Thyroid gland (tissue), 4 donors: Measurements from ENCODE around the gene OSR1. TPM values are rescaled to one million over a fixed set of nuclear protein-coding genes. Genes with fewer than 3 reads are reported as not detected.

Experiments used
- DNase-seq, 2 donors: peaks; one replicate each; pipeline ENCODE4 v3.0.0-alpha.2; 2019
- H3K27ac ChIP-seq, 3 donors: fragments of 200-600 bp; sonication (generic); 1 replicate in 2 of 3; 2 replicates in 1 of 3; pipeline ENCODE4 v1.5.1; 2016 to 2019; ENCODE audit warnings: mild to moderate bottlenecking in 1 of 3, moderate library complexity in 1 of 3
- H3K27me3 ChIP-seq: fragments of 200-600 bp; sonication (generic); one replicate; pipeline ENCODE4 v1.5.1; 2019
- H3K36me3 ChIP-seq, 2 donors: fragments of 200-600 bp; sonication (generic); one replicate each; pipeline ENCODE4 v1.5.1; 2016 to 2019
- H3K4me1 ChIP-seq, 2 donors: fragments of 200-600 bp; sonication (generic); one replicate each; pipeline ENCODE4 v1.5.1; 2017 to 2019
- H3K4me3 ChIP-seq, 3 donors: fragments of 200-600 bp; sonication (generic); replicated peaks in 1 of 3; 1 replicate in 2 of 3; 2 replicates in 1 of 3; pipeline ENCODE4 v1.5.1; 2016; ENCODE audit warnings: mild to moderate bottlenecking in 1 of 3
- H3K9me3 ChIP-seq: fragments of 200-600 bp; sonication (generic); one replicate; pipeline ENCODE4 v1.5.1; 2017
- POLR2A ChIP-seq, 2 donors: fragments of 450-650 bp; IDR thresholded peaks; one replicate each; pipeline ENCODE4 v1.6.1; 2017; ENCODE audit warnings: antibody characterized with exemption in 2 of 2, mild to moderate bottlenecking in 2 of 2, moderate library complexity in 1 of 2
- WGBS, 2 donors: methylation state at CpG; one replicate each; pipeline ENCODE4 v1.1.5; 2017; 5-methylcytosine and 5-hydroxymethylcytosine counted together
- intact Hi-C: fragments of 100-400 bp; cut with DNase I; formaldehyde crosslinking; loops from one replicate; pipeline ENCODE4 v1.15.1; 2023
- total RNA-seq, 4 donors: library from RNA; depleted of rRNA; stranded (reverse); fragments of >200 nt; gene quantifications; one replicate each; pipeline ENCODE4 v1.2.3, GENCODE V29; 2016
- TF ChIP-seq, protein P1 (sequence below), 6 experiments: fragments of 200-600 bp in 3 of 6; fragments of 450-650 bp in 3 of 6; sonication (generic) in 3 of 6; IDR thresholded peaks; one replicate each; pipeline ENCODE4 v1.5.1; 2016 to 2019; ENCODE audit warnings: antibody characterized with exemption in 6 of 6, mild to moderate bottlenecking in 2 of 6, inconsistent platforms in 1 of 6, moderate library complexity in 1 of 6

Gene OSR1
- total RNA-seq, 4 donors from 2014 or later, result 4.9 to 15.2 (median 10.8) TPM

- peak overlapping the region in 2 of 3 donors; percentile 32 to 66 for H3K27ac ChIP-seq
- intact Hi-C loops, result loop anchor here (5.0 to 10.0 kb wide), 2 partner anchors 366 to 789 kb away; partner anchors contain the start of gene RDH14
- TF ChIP-seq POLR2A (IDR thresholded peaks at IDR 0.05), result no peak
- TF ChIP-seq, protein P1, sequence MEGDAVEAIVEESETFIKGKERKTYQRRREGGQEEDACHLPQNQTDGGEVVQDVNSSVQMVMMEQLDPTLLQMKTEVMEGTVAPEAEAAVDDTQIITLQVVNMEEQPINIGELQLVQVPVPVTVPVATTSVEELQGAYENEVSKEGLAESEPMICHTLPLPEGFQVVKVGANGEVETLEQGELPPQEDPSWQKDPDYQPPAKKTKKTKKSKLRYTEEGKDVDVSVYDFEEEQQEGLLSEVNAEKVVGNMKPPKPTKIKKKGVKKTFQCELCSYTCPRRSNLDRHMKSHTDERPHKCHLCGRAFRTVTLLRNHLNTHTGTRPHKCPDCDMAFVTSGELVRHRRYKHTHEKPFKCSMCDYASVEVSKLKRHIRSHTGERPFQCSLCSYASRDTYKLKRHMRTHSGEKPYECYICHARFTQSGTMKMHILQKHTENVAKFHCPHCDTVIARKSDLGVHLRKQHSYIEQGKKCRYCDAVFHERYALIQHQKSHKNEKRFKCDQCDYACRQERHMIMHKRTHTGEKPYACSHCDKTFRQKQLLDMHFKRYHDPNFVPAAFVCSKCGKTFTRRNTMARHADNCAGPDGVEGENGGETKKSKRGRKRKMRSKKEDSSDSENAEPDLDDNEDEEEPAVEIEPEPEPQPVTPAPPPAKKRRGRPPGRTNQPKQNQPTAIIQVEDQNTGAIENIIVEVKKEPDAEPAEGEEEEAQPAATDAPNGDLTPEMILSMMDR (IDR thresholded peaks at IDR 0.05), result no peak
- WGBS, 2 donors, result 16 to 34% methylated on average over 24 to 28 of the region's 30 CpGs
- H3K4me3 ChIP-seq, result peak overlapping the region in 1 of 3 donors; percentile 29
- peaks cover 39% of the 10 kb centered on the region for H3K27me3 ChIP-seq
- no peaks in the 10 kb centered on the region for H3K36me3 ChIP-seq
- no peaks in the 10 kb centered on the region for H3K9me3 ChIP-seq
- no peak for DNase-seq
- peaks cover 22 to 26% of the 10 kb centered on the region in 2 donors for H3K4me1 ChIP-seq
Measured at GRCh38 chr2:19350678-19351401, 7.6 kb downstream of the OSR1 start.

GRCh38 chr2:19349911-19350677 is 8.3 kb downstream of the OSR1 start:
- Histone ChIP-seq H3K4me1 (peaks cover 22 to 26% of the 10 kb centered on the region in 2 donors), H3K27ac (peak overlapping the region in 2 of 3 donors; percentile 32 to 66), H3K4me3 (peak overlapping the region in 1 of 3 donors; percentile 29), H3K9me3 (no peaks in the 10 kb centered on the region), H3K36me3 (no peaks in the 10 kb centered on the region), H3K27me3 (peaks cover 33% of the 10 kb centered on the region)
- peak; percentile 44 to 59 for DNase-seq
- intact Hi-C loops, result loop anchor here (5.0 to 10.0 kb wide), 2 partner anchors 365 to 788 kb away; partner anchors contain the start of gene RDH14
- 37 to 73% methylated on average over 6 to 26 of the region's 47 CpGs for WGBS, 2 donors
- TF ChIP-seq, protein P1 (IDR thresholded peaks at IDR 0.05), result peak; percentile 21 to 61 (median 30)
- no peak for TF ChIP-seq POLR2A (IDR thresholded peaks at IDR 0.05)

DNA sequence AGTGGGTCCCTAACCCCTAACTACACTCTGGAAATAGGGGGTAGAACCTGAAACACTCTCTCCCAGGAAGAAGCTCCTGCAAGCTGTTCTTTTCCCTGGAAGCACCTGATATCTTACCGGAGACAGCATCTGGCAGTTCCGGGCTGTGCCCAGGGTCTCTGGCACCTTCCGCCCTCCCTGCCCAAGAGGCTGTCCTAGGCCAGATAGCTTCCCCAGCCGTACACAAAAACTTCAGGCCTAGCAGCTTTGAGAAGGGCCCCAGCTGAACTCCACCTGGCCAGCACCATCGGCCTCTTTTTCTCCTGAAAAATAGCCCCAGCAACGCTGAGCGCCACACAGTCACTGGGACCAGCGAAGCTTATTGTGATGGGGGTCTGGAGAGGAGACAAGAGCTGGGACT is 9.7 kb downstream of the OSR1 start:
- DNase-seq, result no peak
- Histone ChIP-seq H3K27ac (peak overlapping the region in 2 of 3 donors; percentile 85 to 93), H3K4me3 (no peak overlapping the region), H3K9me3 (no peaks in the 10 kb centered on the region), H3K36me3 (no peaks in the 10 kb centered on the region), H3K4me1 (peaks cover 22 to 26% of the 10 kb centered on the region in 2 donors), H3K27me3 (peaks cover 30% of the 10 kb centered on the region)
- WGBS, 2 donors, result 84 to 92% methylated on average over 8 of the region's 8 CpGs
- no peak for TF ChIP-seq POLR2A (IDR thresholded peaks at IDR 0.05)
- TF ChIP-seq, protein P1 (IDR thresholded peaks at IDR 0.05), result no peak
- intact Hi-C loops, result no loop called here

GRCh38 chr2:19347619-19348562 is 10.5 kb downstream of the OSR1 start:
- peak overlapping the region; percentile 84 to 93 (median 85) for H3K27ac ChIP-seq
- H3K27me3 ChIP-seq, result peaks cover 22% of the 10 kb centered on the region
- peak overlapping the region; percentile 2 to 83 (median 78) for H3K4me3 ChIP-seq
- no peaks in the 10 kb centered on the region for H3K36me3 ChIP-seq
- DNase-seq, result peak; percentile 93 to 95
- TF ChIP-seq, protein P1 (IDR thresholded peaks at IDR 0.05), result peak in 1 of 6 experiments; percentile 28
- TF ChIP-seq POLR2A (IDR thresholded peaks at IDR 0.05), result peak in 1 of 2 donors; percentile 96
- peaks cover 19 to 26% of the 10 kb centered on the region in 2 donors for H3K4me1 ChIP-seq
- intact Hi-C loops, result no loop called here
- no peaks in the 10 kb centered on the region for H3K9me3 ChIP-seq
- 2 to 3% methylated on average over 27 to 40 of the region's 76 CpGs for WGBS, 2 donors
